ENCODE data around the gene RPTOR.

RPTOR gene

GRCh38 chr17:80902197-80902962 lies 357.7 kb downstream of the RPTOR start:
- no peak for DNase-seq

- no peak for DNase-seq
Measured at GRCh38 chr17:80902963-80903611, 358.4 kb downstream of the RPTOR start.

GRCh38 chr17:80904036-80904753 lies 359.6 kb downstream of the RPTOR start:
- no peak for DNase-seq

GRCh38 chr17:80905586-80906230 lies 361.1 kb downstream of the RPTOR start:
- no peak for DNase-seq

GRCh38 chr17:80906364-80907259 lies 362.0 kb downstream of the RPTOR start:
- no peak for DNase-seq

GRCh38 chr17:80907281-80907680 lies 362.6 kb downstream of the RPTOR start:
- no peak for DNase-seq

- no peak for DNase-seq
Measured at GRCh38 chr17:80908211-80908610, 363.6 kb downstream of the RPTOR start.

- DNase-seq: no peak
Measured at GRCh38 chr17:80908776-80909175, 364.1 kb downstream of the RPTOR start.

GRCh38 chr17:80909635-80910034 lies 365.0 kb downstream of the RPTOR start:
- no peak for DNase-seq

GRCh38 chr17:80910043-80910442 lies 365.4 kb downstream of the RPTOR start:
- no peak for DNase-seq

GRCh38 chr17:80912476-80912875 lies 367.8 kb downstream of the RPTOR start:
- no peak for DNase-seq

GRCh38 chr17:80913928-80914821 lies 369.5 kb downstream of the RPTOR start:
- DNase-seq: no peak

GRCh38 chr17:80916246-80916645 lies 371.6 kb downstream of the RPTOR start:
- no peak for DNase-seq

GRCh38 chr17:80917716-80918560 lies 373.3 kb downstream of the RPTOR start:
- no peak for DNase-seq

- DNase-seq: no peak
Measured at GRCh38 chr17:80918731-80919130, 374.1 kb downstream of the RPTOR start.

GRCh38 chr17:80919331-80920311 lies 375.0 kb downstream of the RPTOR start:
- no peak for DNase-seq

- DNase-seq: no peak
Measured at GRCh38 chr17:80920441-80920840, 375.8 kb downstream of the RPTOR start.

GRCh38 chr17:80921159-80921558 lies 376.5 kb downstream of the RPTOR start:
- DNase-seq: no peak
